Upper lobe of right lung (tissue), 1 donor: ENCODE measurements around the gene LDB3. TPM values are rescaled to one million over a fixed set of nuclear protein-coding genes. Genes with fewer than 3 reads are reported as not detected.

ENCODE experiments used
- ATAC-seq: fragments of 200-7000 bp; cut with Tn5 transposase; one replicate; pipeline ENCODE4 v1.9.1; 2020; ENCODE audit warnings: mild to moderate bottlenecking, moderate library complexity
- DNase-seq: peaks from one replicate; pipeline ENCODE4 v3.0.0-alpha.2; 2020
- H3K27ac ChIP-seq: fragments of 200-600 bp; one replicate; pipeline ENCODE4 v1.8.0; 2022
- H3K27me3 ChIP-seq: fragments of 200-600 bp; one replicate; pipeline ENCODE4 v1.8.0; 2022; ENCODE audit warnings: mild to moderate bottlenecking
- H3K36me3 ChIP-seq: fragments of 200-600 bp; one replicate; pipeline ENCODE4 v1.8.0; 2022
- H3K4me1 ChIP-seq: fragments of 200-600 bp; one replicate; pipeline ENCODE4 v1.8.0; 2022
- H3K4me3 ChIP-seq: fragments of 200-600 bp; one replicate; pipeline ENCODE4 v1.8.0; 2022; ENCODE audit warnings: mild to moderate bottlenecking
- H3K9me3 ChIP-seq: fragments of 200-600 bp; one replicate; pipeline ENCODE4 v1.8.0; 2022
- CTCF ChIP-seq: fragments of 200-600 bp; IDR thresholded peaks from one replicate; pipeline ENCODE4 v1.8.0; 2022; ENCODE audit warnings: antibody characterized with exemption
- intact Hi-C: fragments of 100-400 bp; cut with DNase I; formaldehyde crosslinking; loops from one replicate; pipeline ENCODE4 v1.11.0; 2022
- total RNA-seq: library from RNA; stranded (reverse); fragmentation: NEBNext Ultra II Directional; extraction: Animal tissue kit (Norgen Biotek cat#: 25700); gene quantifications from one replicate; pipeline ENCODE4 v1.2.1, GENCODE V29; 2021
- donor health status: DM: no; HTN: yes; CAD: no; lungs with severe emphysema.

LDB3 gene
- total RNA-seq, 1 donor from 2014 or later: 2.5 TPM

- Histone ChIP-seq H3K9me3 (no peaks in the 10 kb centered on the region), H3K4me3 (no peak overlapping the region), H3K27me3 (peaks cover 6% of the 10 kb centered on the region), H3K4me1 (peaks cover 5% of the 10 kb centered on the region), H3K36me3 (no peaks in the 10 kb centered on the region), H3K27ac (no peak overlapping the region)
- DNase-seq (peak; percentile 67), ATAC-seq (no peak)
- TF ChIP-seq CTCF: no peak
- intact Hi-C loops: no loop called here
Observed at GRCh38 chr10:86753638-86754434, 85.5 kb downstream of the LDB3 start.

- intact Hi-C loops: no loop called here
- Histone ChIP-seq H3K9me3 (no peaks in the 10 kb centered on the region), H3K4me3 (peak overlapping the region; percentile 59), H3K27me3 (peaks cover 12% of the 10 kb centered on the region), H3K4me1 (peaks cover 5% of the 10 kb centered on the region), H3K36me3 (no peaks in the 10 kb centered on the region), H3K27ac (peak overlapping the region; percentile 92)
- no peak for DNase-seq
- TF ChIP-seq CTCF: no peak
- ATAC-seq: no peak
Observed at GRCh38 chr10:86755454-86755739, 87.1 kb downstream of the LDB3 start.

GRCh38 chr10:86755740-86756510 lies 87.6 kb downstream of the LDB3 start:
- Histone ChIP-seq H3K9me3 (no peaks in the 10 kb centered on the region), H3K4me1 (peaks cover 5% of the 10 kb centered on the region), H3K36me3 (no peaks in the 10 kb centered on the region), H3K27me3 (peaks cover 16% of the 10 kb centered on the region), H3K4me3 (peak overlapping the region; percentile 59), H3K27ac (peak overlapping the region; percentile 92)
- no peak for TF ChIP-seq CTCF
- peak; percentile 89 for DNase-seq
- ATAC-seq: peak; percentile 94
- intact Hi-C loops: no loop called here

DNA sequence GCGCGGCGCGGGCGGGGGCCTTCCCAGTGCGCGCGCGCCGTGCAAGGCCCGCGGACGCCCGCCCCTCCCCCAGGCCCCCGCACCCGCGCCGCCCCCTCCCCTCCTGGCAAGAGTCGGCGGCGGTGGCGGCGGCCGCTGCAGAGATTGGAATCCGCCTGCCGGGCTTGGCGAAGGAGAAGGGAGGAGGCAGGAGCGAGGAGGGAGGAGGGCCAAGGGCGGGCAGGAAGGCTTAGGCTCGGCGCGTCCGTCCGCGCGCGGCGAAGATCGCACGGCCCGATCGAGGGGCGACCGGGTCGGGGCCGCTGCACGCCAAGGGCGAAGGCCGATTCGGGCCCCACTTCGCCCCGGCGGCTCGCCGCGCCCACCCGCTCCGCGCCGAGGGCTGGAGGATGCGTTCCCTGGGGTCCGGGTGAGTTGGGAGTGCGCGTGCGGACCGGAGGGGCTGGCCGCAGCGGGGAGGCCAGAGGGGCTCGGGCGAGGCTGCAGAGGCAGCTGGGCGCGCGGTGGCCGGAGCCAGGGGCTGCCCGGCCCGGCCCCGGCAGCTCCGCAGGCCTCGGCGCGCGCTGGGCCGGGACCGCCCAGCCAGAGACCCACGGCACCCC lies 88.3 kb downstream of the LDB3 start, which contains the start of gene BMPR1A:
Gene BMPR1A, plus strand, starts transcription at position 109 of the 602 bp plus-strand sequence. CDS start 119,400 bp downstream, outside the sequence.
- Histone ChIP-seq H3K4me1 (peaks cover 5% of the 10 kb centered on the region), H3K9me3 (no peaks in the 10 kb centered on the region), H3K27ac (peak within 1 kb of the TSS; percentile 92), H3K36me3 (no peaks in the 10 kb centered on the region), H3K4me3 (peak within 1 kb of the TSS; percentile 59), H3K27me3 (peaks cover 16% of the 10 kb centered on the region)
- TF ChIP-seq CTCF: no peak
- DNase-seq: peak; percentile 95
- intact Hi-C loops: no loop called here
- peak; percentile 36 for ATAC-seq

GRCh38 chr10:86757113-86757972 lies 89.0 kb downstream of the LDB3 start:
- TF ChIP-seq CTCF: peak; percentile 23
- peak overlapping the region; percentile 87 for H3K27ac ChIP-seq
- peaks cover 16% of the 10 kb centered on the region for H3K27me3 ChIP-seq
- no peaks in the 10 kb centered on the region for H3K36me3 ChIP-seq
- DNase-seq (peak; percentile 68), ATAC-seq (no peak)
- H3K4me1 ChIP-seq: peaks cover 5% of the 10 kb centered on the region
- intact Hi-C loops: no loop called here
- H3K9me3 ChIP-seq: no peaks in the 10 kb centered on the region
- peak overlapping the region; percentile 59 for H3K4me3 ChIP-seq
